Raji (cell line): Measurements from ENCODE around the gene FSTL4.

Source experiments
- POLR2A ChIP-seq: IDR thresholded peaks from 2 replicates; pipeline ENCODE4 v1.6.1; 2011; ENCODE audit warnings: low read depth, low read length, control low read depth; ENCODE audit not compliant: insufficient read depth

Gene FSTL4

GRCh38 chr5:133467826-133468463, 144.4 kb downstream of the FSTL4 start:
- no peak for TF ChIP-seq POLR2A

GRCh38 chr5:133467335-133467779, 145.0 kb downstream of the FSTL4 start:
- TF ChIP-seq POLR2A: no peak

- TF ChIP-seq POLR2A: no peak
Observed at GRCh38 chr5:133466556-133467334, 145.6 kb downstream of the FSTL4 start.

GRCh38 chr5:133464013-133464412, 148.3 kb downstream of the FSTL4 start:
- TF ChIP-seq POLR2A: no peak

GRCh38 chr5:133461796-133462516, 150.4 kb downstream of the FSTL4 start:
- no peak for TF ChIP-seq POLR2A

GRCh38 chr5:133460172-133460758, 152.1 kb downstream of the FSTL4 start:
- no peak for TF ChIP-seq POLR2A

GRCh38 chr5:133459474-133460160, 152.7 kb downstream of the FSTL4 start:
- no peak for TF ChIP-seq POLR2A

- TF ChIP-seq POLR2A: no peak
Observed at GRCh38 chr5:133458435-133458834, 153.9 kb downstream of the FSTL4 start.

GRCh38 chr5:133457439-133458355, 154.6 kb downstream of the FSTL4 start:
- TF ChIP-seq POLR2A: no peak

- no peak for TF ChIP-seq POLR2A
Observed at GRCh38 chr5:133456933-133457402, 155.4 kb downstream of the FSTL4 start.

- no peak for TF ChIP-seq POLR2A
Observed at GRCh38 chr5:133455676-133456075, 156.7 kb downstream of the FSTL4 start.

GRCh38 chr5:133454442-133454841, 157.9 kb downstream of the FSTL4 start:
- TF ChIP-seq POLR2A: no peak

- TF ChIP-seq POLR2A: no peak
Observed at GRCh38 chr5:133453831-133454230, 158.5 kb downstream of the FSTL4 start.

GRCh38 chr5:133453084-133453780, 159.1 kb downstream of the FSTL4 start:
- TF ChIP-seq POLR2A: no peak

GRCh38 chr5:133451926-133452325, 160.4 kb downstream of the FSTL4 start:
- no peak for TF ChIP-seq POLR2A
